K562 (cell line): ENCODE measurements around the gene EFCAB12. TPM values are rescaled to one million over a fixed set of nuclear protein-coding genes. Genes with fewer than 3 reads are reported as not detected.

Source experiments
- ATAC-seq: fragments of 200-7000 bp; cut with Tn5 transposase; 3 replicates; pipeline ENCODE4 v1.9.1; 2020; ENCODE audit warnings: moderate library complexity
- BruUV-seq: library from RNA; stranded (reverse); fragments of 400-500 nt; replicated peaks from 2 replicates; lab custom pipeline; 2021; lab: Mats Ljungman, UMichigan
- CTCF ChIA-PET: fragments of 300-600 bp; formaldehyde crosslinking; extraction: SDS; loops from one replicate; lab custom pipeline; 2021; ENCODE audit warnings: low intra/inter-chr PET ratio; lab: Yijun Ruan, JAX
- POLR2A ChIA-PET: fragments of 300-600, 350-650 bp; sonication (Branson Sonifier 250); formaldehyde crosslinking; extraction: SDS; loops from one replicate; lab custom pipeline; 2021; ENCODE audit warnings: antibody characterized with exemption, inconsistent platforms; lab: Yijun Ruan, JAX
- DNase-seq, 4 experiments: peaks; one replicate each; pipeline versions ENCODE4 v3.0.0 to v3.0.0-alpha.2; 2011 to 2018; ENCODE audit warnings: low spot score in 3 of 4, mixed read lengths in 3 of 4; ENCODE audit errors: extremely low read depth in 1 of 4
- FAIRE-seq: peaks from 2 replicates; lab custom pipeline; 2011; peaks lifted over from hg19 to GRCh38; lab: Jason Lieb, UNC
- H2AFZ ChIP-seq: 2 replicates; pipeline ENCODE4 v1.6.0; 2011; ENCODE audit warnings: low read depth, low read length, control low read depth, inconsistent platforms
- H3K27ac ChIP-seq: fragments of 200-600 bp; 3 replicates; pipeline ENCODE4 v1.8.0; 2011; ENCODE audit warnings: low read depth, mild to moderate bottlenecking, control low read depth, inconsistent platforms, low read length, moderate library complexity, mixed read lengths; ENCODE audit errors: extremely low read depth
- H3K27me3 ChIP-seq, 2 experiments: fragments of 300-600 bp in 1 of 2; 2 replicates in 1 of 2; 3 replicates in 1 of 2; pipeline versions ENCODE4 v1.6.0 to v1.8.0; 2011; ENCODE audit warnings: inconsistent platforms in 2 of 2, low read length in 2 of 2, mild to moderate bottlenecking in 1 of 2, mixed read lengths in 1 of 2, moderate library complexity in 1 of 2; ENCODE audit not compliant: control insufficient read depth in 2 of 2, insufficient read depth in 2 of 2
- H3K36me3 ChIP-seq: fragments of 300-600 bp; 3 replicates; pipeline ENCODE4 v1.8.0; 2011; ENCODE audit warnings: mild to moderate bottlenecking, low read length, inconsistent platforms; ENCODE audit not compliant: control insufficient read depth, insufficient read depth
- H3K4me1 ChIP-seq, 2 experiments: fragments of 200-600 bp in 1 of 2; replicated peaks in 1 of 2; 2 replicates in 1 of 2; 3 replicates in 1 of 2; pipeline versions ENCODE4 v1.5.1 to v1.8.0; 2011; ENCODE audit warnings: inconsistent platforms in 2 of 2, low read length in 2 of 2, mild to moderate bottlenecking in 1 of 2, mixed read lengths in 1 of 2, moderate library complexity in 1 of 2; ENCODE audit not compliant: control insufficient read depth in 2 of 2, insufficient read depth in 2 of 2
- H3K4me2 ChIP-seq: 2 replicates; pipeline ENCODE4 v1.6.1; 2011; ENCODE audit warnings: low read length, control low read depth, inconsistent platforms, mixed read lengths; ENCODE audit not compliant: insufficient read depth
- H3K4me3 ChIP-seq: fragments of 200-600 bp; sonication (generic), shearing (Covaris generic); 2 replicates; pipeline ENCODE4 v1.5.1; 2016; ENCODE audit warnings: control low read depth, inconsistent platforms
- H3K79me2 ChIP-seq: fragments of 200-600 bp; 3 replicates; pipeline ENCODE4 v1.8.0; 2011; ENCODE audit warnings: low read length, inconsistent platforms; ENCODE audit not compliant: control insufficient read depth, insufficient read depth
- H3K9ac ChIP-seq, 2 experiments: 2 replicates each; pipeline versions ENCODE4 v1.6.0 to v1.6.1; 2011; ENCODE audit warnings: low read depth in 2 of 2, low read length in 2 of 2, control low read depth in 1 of 2, inconsistent platforms in 1 of 2, mild to moderate bottlenecking in 1 of 2, mixed read lengths in 1 of 2; ENCODE audit not compliant: insufficient read depth in 1 of 2
- H3K9me1 ChIP-seq: one replicate; pipeline ENCODE4 v1.6.0; 2011; ENCODE audit warnings: inconsistent platforms, mild to moderate bottlenecking, low read length, moderate library complexity; ENCODE audit not compliant: control insufficient read depth, insufficient read depth
- H3K9me3 ChIP-seq: replicated peaks from 2 replicates; pipeline ENCODE4 v1.5.1; 2011; ENCODE audit warnings: low read depth, low read length, inconsistent platforms; ENCODE audit not compliant: control insufficient read depth, insufficient read depth
- H4K20me1 ChIP-seq: replicated peaks from 2 replicates; pipeline ENCODE4 v1.6.1; 2011; ENCODE audit warnings: low read length, inconsistent platforms, mixed read lengths; ENCODE audit not compliant: control insufficient read depth, insufficient read depth
- CEBPG ChIP-seq, 3 experiments: fragments of 200-800 bp in 1 of 3; sonication (Bioruptor generic) in 1 of 3; sonication (generic) in 1 of 3; formaldehyde crosslinking in 1 of 3; IDR thresholded peaks in 2 of 3; conservative IDR thresholded peaks in 1 of 3; 2 replicates each; pipeline versions ENCODE4 v1.6.1 to v1.8.0; 2016 to 2022; ENCODE audit warnings: missing compliant biosample characterization in 2 of 3, missing genetic modification characterization in 2 of 3, mild to moderate bottlenecking in 1 of 3, missing genetic modification reagents in 1 of 3
- CREB3 ChIP-seq: fragments of 450-650 bp; conservative IDR thresholded peaks from 2 replicates; pipeline ENCODE4 v1.6.1; 2016; ENCODE audit warnings: missing genetic modification characterization, low read depth, mild to moderate bottlenecking, missing compliant biosample characterization, moderate library complexity
- DDX20 ChIP-seq: fragments of 450-650 bp; IDR thresholded peaks from 2 replicates; pipeline ENCODE4 v1.6.1; 2016; ENCODE audit warnings: missing genetic modification characterization, low read depth, mild to moderate bottlenecking, missing compliant biosample characterization, moderate library complexity
- GMEB1 ChIP-seq: fragments of 250-450 bp; sonication (Bioruptor Pico); IDR thresholded peaks from 2 replicates; pipeline ENCODE4 v1.4.0; 2020; ENCODE audit warnings: mild to moderate bottlenecking
- MAFK ChIP-seq: IDR thresholded peaks from 2 replicates; pipeline ENCODE4 v1.6.1; 2011; ENCODE audit warnings: low read length, improper control_type of control experiment
- MGA ChIP-seq: fragments of 450-650 bp; IDR thresholded peaks from 2 replicates; pipeline ENCODE4 v1.6.1; 2016; ENCODE audit warnings: mild to moderate bottlenecking, moderate library complexity
- NFATC3 ChIP-seq: fragments of 450-650 bp; IDR thresholded peaks from 2 replicates; pipeline ENCODE4 v1.6.1; 2017; ENCODE audit warnings: mild to moderate bottlenecking
- WGBS: fragments of 100-300 bp; shearing (Covaris generic); methylation state at CpG from one replicate; pipeline ENCODE4 v1.1.6; 2016; ENCODE audit warnings: low coverage, mixed read lengths; ENCODE audit not compliant: insufficient coverage; ENCODE audit errors: missing lambda C conversion rate; 5-methylcytosine and 5-hydroxymethylcytosine counted together
- in situ Hi-C: fragments of 300-500 bp; cut with MboI; formaldehyde crosslinking; loops from 4 replicates; pipeline ENCODE4 v1.15.0; 2018; ENCODE audit warnings: inconsistent platforms, mixed read lengths
- intact Hi-C: fragments of 100-400 bp; cut with micrococcal nuclease; formaldehyde crosslinking; loops from 2 replicates; pipeline ENCODE4 v1.14.2; 2022
- polyA plus RNA-seq, 8 experiments: library from polyadenylated mRNA; depleted of rRNA in 4 of 8; stranded (reverse) in 5 of 8; unstranded in 3 of 8; fragments of >200 nt; fragmentation: Nextera tagmentation in 2 of 8; fragmentation: Illumina TruSeq in 1 of 8; extraction: Ambion mirVana in 2 of 8; extraction: Trizol in 1 of 8; gene quantifications; 2 replicates each; pipeline versions ENCODE4 v1.2.1 to v1.2.3, GENCODE V29; 2011 to 2014; ENCODE audit warnings: inconsistent platforms in 1 of 8, missing spikeins in 1 of 8
- total RNA-seq, 7 experiments: library from RNA; depleted of rRNA in 6 of 7; stranded (reverse); fragments of >200 nt in 6 of 7; fragmentation: Illumina TruSeq in 2 of 7; extraction: Trizol in 2 of 7; gene quantifications; 2 replicates each; pipeline versions ENCODE4 v1.2.1 to v1.2.3, GENCODE V29; 2011 to 2021; ENCODE audit warnings: low replicate concordance in 1 of 7

The EFCAB12 gene
- total and polyA plus RNA-seq, 9 of the 15 experiments (the other 6 are each of a cell fraction or from before 2014, with no cell fraction given): 0.08 to 0.95 (median 0.56) TPM; not detected in 1

- H3K4me2 ChIP-seq: no peak overlapping the region
- in situ Hi-C loops: no loop called here
- no peaks in the 10 kb centered on the region for H4K20me1 ChIP-seq
- no TSS peak for BruUV-seq
- H3K4me1 ChIP-seq: peaks cover 5% of the 10 kb centered on the region in 2 experiments; a peak in 4 of 5 replicates
- ChIA-PET POLR2A (interaction anchor here (0.7 to 1.3 kb wide), 2 partner anchors 11 to 459 kb away, joined by 3 to 7 read pairs; no protein-coding TSS in a partner anchor), CTCF (no interaction called here)
- DNase-seq (no peak), FAIRE-seq (no peak), ATAC-seq (no peak)
- no peaks in the 10 kb centered on the region for H3K9me3 ChIP-seq
- no peaks in the 10 kb centered on the region for H3K27me3 ChIP-seq
- no peaks in the 10 kb centered on the region for H3K79me2 ChIP-seq
- intact Hi-C loops: no loop called here
- H3K4me3 ChIP-seq: no peak overlapping the region
- H3K36me3 ChIP-seq: peaks cover 25% of the 10 kb centered on the region; the same call in 1 of the 3 replicates
- H3K27ac ChIP-seq: no peak overlapping the region
- no peak overlapping the region for H2AFZ ChIP-seq
- H3K9me1 ChIP-seq: no peaks in the 10 kb centered on the region
- 88% methylated on average over 3 of the region's 3 CpGs for WGBS
- H3K9ac ChIP-seq: no peak overlapping the region
- no peak for TF ChIP-seq MGA
- TF ChIP-seq NFATC3: no peak
- TF ChIP-seq CREB3 (tag): no peak
- no peak for TF ChIP-seq GMEB1 (CRISPR knock-in tag)
- TF ChIP-seq DDX20 (tag): no peak
- no peak for TF ChIP-seq MAFK
- no peak for TF ChIP-seq CEBPG (CRISPR knock-in tag; IDR thresholded peaks at IDR 0.05)
- TF ChIP-seq CEBPG (tag; conservative IDR thresholded peaks at IDR 0.05 in 1 of 2, IDR thresholded peaks at IDR 0.05 in 1 of 2): no peak
Measured at GRCh38 chr3:129475863-129476262, 47.4 kb upstream of the EFCAB12 start.
